Large intestine (tissue), 3 donors: ENCODE data around the gene ERG28. TPM values are rescaled to one million over a fixed set of nuclear protein-coding genes. Genes with fewer than 3 reads are reported as not detected.

Experiments used
- DNase-seq, 2 donors: peaks; one replicate each; pipeline versions ENCODE4 v3.0.0 to v3.0.0-alpha.2; 2013
- H3K27ac ChIP-seq: one replicate; pipeline ENCODE4 v1.5.1; 2013; ENCODE audit warnings: low read length
- H3K27me3 ChIP-seq: 2 replicates; pipeline ENCODE4 v1.6.1; 2013; ENCODE audit warnings: low read length; ENCODE audit not compliant: control insufficient read depth, insufficient read depth
- H3K36me3 ChIP-seq: 2 replicates; pipeline ENCODE4 v1.6.1; 2013; ENCODE audit warnings: low read length; ENCODE audit not compliant: control insufficient read depth, insufficient read depth
- H3K4me1 ChIP-seq: one replicate; pipeline ENCODE4 v1.6.1; 2013; ENCODE audit warnings: low read length; ENCODE audit not compliant: control insufficient read depth, insufficient read depth
- H3K4me3 ChIP-seq: one replicate; pipeline ENCODE4 v1.5.1; 2013; ENCODE audit warnings: low read length
- H3K9me3 ChIP-seq: one replicate; pipeline ENCODE4 v1.6.1; 2013; ENCODE audit warnings: mild to moderate bottlenecking, low read depth, low read length, moderate library complexity; ENCODE audit not compliant: control insufficient read depth
- WGBS: methylation state at CpG from one replicate; pipeline ENCODE4 v1.1.5; 2013; ENCODE audit warnings: low lambda C conversion rate; ENCODE audit not compliant: insufficient coverage; 5-methylcytosine and 5-hydroxymethylcytosine counted together
- polyA plus RNA-seq: library from polyadenylated mRNA; unstranded; fragments of 120-200 nt; gene quantifications from one replicate; pipeline ENCODE4 v1.2.1, GENCODE V29; 2013

The ERG28 gene
- polyA plus RNA-seq, 1 donor, result 21.3 TPM

- WGBS, result 100% methylated on average over 2 of the region's 3 CpGs
Observed at GRCh38 chr14:75628816-75629215, 31.9 kb downstream of the ERG28 start.

GRCh38 chr14:75627406-75627805, 33.3 kb downstream of the ERG28 start:
- no peak overlapping the region for H3K27ac ChIP-seq
- WGBS, result no CpG with 5 or more reads among the region's 4 CpGs
- DNase-seq, result peak; percentile 33 to 78
- no peaks in the 10 kb centered on the region for H3K9me3 ChIP-seq
- peaks cover 22% of the 10 kb centered on the region for H3K4me1 ChIP-seq
- no peaks in the 10 kb centered on the region for H3K27me3 ChIP-seq
- H3K4me3 ChIP-seq, result no peak overlapping the region
- no peaks in the 10 kb centered on the region for H3K36me3 ChIP-seq

More at GRCh38 chr14:75628816-75629215, 31.9 kb downstream of the ERG28 start:
- Histone ChIP-seq H3K9me3 (no peaks in the 10 kb centered on the region), H3K27ac (no peak overlapping the region), H3K4me3 (no peak overlapping the region), H3K27me3 (no peaks in the 10 kb centered on the region), H3K4me1 (peaks cover 19% of the 10 kb centered on the region), H3K36me3 (no peaks in the 10 kb centered on the region)
- no peak for DNase-seq

- Histone ChIP-seq H3K9me3 (no peaks in the 10 kb centered on the region), H3K4me1 (peaks cover 27% of the 10 kb centered on the region), H3K36me3 (no peaks in the 10 kb centered on the region), H3K27me3 (no peaks in the 10 kb centered on the region), H3K27ac (no peak overlapping the region), H3K4me3 (no peak overlapping the region)
- 14% methylated on average over 1 of the region's 3 CpGs for WGBS
- DNase-seq, result no peak
Observed at GRCh38 chr14:75626863-75627262, 33.8 kb downstream of the ERG28 start.

DNA sequence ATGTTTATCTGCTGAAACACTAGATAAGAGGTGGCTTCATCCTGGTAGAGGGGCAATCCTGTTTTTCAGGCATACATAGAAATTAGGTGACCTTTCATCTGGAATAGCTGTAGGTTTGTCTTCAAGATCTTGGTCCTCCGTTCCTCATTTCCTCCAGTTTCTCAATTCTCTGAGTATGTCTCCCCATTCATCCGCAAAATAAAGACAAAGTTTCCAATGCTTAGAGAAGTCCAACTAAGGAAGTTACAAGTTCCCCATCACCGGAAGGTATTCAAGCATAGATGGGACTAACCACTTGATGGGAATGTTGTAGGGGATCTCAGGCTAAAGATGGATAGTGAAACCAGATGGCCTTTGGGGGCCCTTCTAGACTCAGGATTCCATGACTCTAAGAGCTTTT, 34.3 kb downstream of the ERG28 start:
- WGBS, result no CpG with 5 or more reads among the region's 3 CpGs
- H3K27me3 ChIP-seq, result no peaks in the 10 kb centered on the region
- no peak overlapping the region for H3K4me3 ChIP-seq
- DNase-seq, result no peak
- peaks cover 27% of the 10 kb centered on the region for H3K4me1 ChIP-seq
- H3K36me3 ChIP-seq, result no peaks in the 10 kb centered on the region
- H3K9me3 ChIP-seq, result no peaks in the 10 kb centered on the region
- no peak overlapping the region for H3K27ac ChIP-seq

GRCh38 chr14:75625034-75625433, 35.6 kb downstream of the ERG28 start:
- H3K4me3 ChIP-seq, result no peak overlapping the region
- H3K9me3 ChIP-seq, result no peaks in the 10 kb centered on the region
- H3K27ac ChIP-seq, result no peak overlapping the region
- H3K4me1 ChIP-seq, result peaks cover 29% of the 10 kb centered on the region
- H3K36me3 ChIP-seq, result no peaks in the 10 kb centered on the region
- 100% methylated on average over 2 of the region's 3 CpGs for WGBS
- H3K27me3 ChIP-seq, result no peaks in the 10 kb centered on the region
- no peak for DNase-seq

GRCh38 chr14:75619548-75619947, 41.1 kb downstream of the ERG28 start:
- Histone ChIP-seq H3K27ac (peak overlapping the region; percentile 59), H3K4me1 (peaks cover 34% of the 10 kb centered on the region), H3K27me3 (no peaks in the 10 kb centered on the region), H3K4me3 (no peak overlapping the region), H3K36me3 (no peaks in the 10 kb centered on the region), H3K9me3 (no peaks in the 10 kb centered on the region)
- WGBS, result no CpG with 5 or more reads among the region's 1 CpG
- peak in 1 of 2 donors; percentile 13 for DNase-seq

- no peak overlapping the region for H3K4me3 ChIP-seq
- no peak for DNase-seq
- H3K27me3 ChIP-seq, result no peaks in the 10 kb centered on the region
- H3K4me1 ChIP-seq, result peaks cover 11% of the 10 kb centered on the region
- H3K27ac ChIP-seq, result no peak overlapping the region
- no peaks in the 10 kb centered on the region for H3K9me3 ChIP-seq
- no peaks in the 10 kb centered on the region for H3K36me3 ChIP-seq
- WGBS, result 88% methylated on average over 2 of the region's 4 CpGs
Observed at GRCh38 chr14:75615200-75615599, 45.5 kb downstream of the ERG28 start.

GRCh38 chr14:75614179-75614578, 46.5 kb downstream of the ERG28 start:
- 94% methylated on average over 3 of the region's 4 CpGs for WGBS
- Histone ChIP-seq H3K27me3 (no peaks in the 10 kb centered on the region), H3K9me3 (no peaks in the 10 kb centered on the region), H3K36me3 (no peaks in the 10 kb centered on the region), H3K4me1 (peaks cover under 1% of the 10 kb centered on the region), H3K4me3 (no peak overlapping the region), H3K27ac (no peak overlapping the region)
- no peak for DNase-seq

DNA sequence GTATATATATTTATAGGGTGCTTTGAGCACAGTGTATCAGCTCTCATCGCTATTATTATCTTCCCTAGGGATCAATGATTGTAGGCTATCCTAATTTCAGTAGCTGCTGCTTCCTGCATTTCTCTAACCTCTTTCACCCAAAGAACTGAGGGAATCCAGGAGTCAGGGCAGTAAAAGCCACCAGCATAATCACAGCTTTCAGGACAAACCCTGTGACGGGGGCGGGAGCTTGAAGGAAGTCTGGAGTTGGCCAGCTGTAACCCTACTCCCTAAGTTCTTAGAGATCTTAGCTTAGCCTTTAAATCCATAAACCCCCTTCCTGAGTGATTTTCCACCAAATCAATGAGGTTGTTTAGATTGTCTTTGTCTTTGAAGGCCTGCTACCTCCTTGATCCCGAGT, 48.5 kb downstream of the ERG28 start:
- WGBS, result 71% methylated on average over 1 of the region's 4 CpGs
- DNase-seq, result no peak
- no peak overlapping the region for H3K27ac ChIP-seq
- H3K9me3 ChIP-seq, result no peaks in the 10 kb centered on the region
- H3K4me3 ChIP-seq, result no peak overlapping the region
- no peaks in the 10 kb centered on the region for H3K36me3 ChIP-seq
- H3K4me1 ChIP-seq, result no peaks in the 10 kb centered on the region
- H3K27me3 ChIP-seq, result no peaks in the 10 kb centered on the region

DNA sequence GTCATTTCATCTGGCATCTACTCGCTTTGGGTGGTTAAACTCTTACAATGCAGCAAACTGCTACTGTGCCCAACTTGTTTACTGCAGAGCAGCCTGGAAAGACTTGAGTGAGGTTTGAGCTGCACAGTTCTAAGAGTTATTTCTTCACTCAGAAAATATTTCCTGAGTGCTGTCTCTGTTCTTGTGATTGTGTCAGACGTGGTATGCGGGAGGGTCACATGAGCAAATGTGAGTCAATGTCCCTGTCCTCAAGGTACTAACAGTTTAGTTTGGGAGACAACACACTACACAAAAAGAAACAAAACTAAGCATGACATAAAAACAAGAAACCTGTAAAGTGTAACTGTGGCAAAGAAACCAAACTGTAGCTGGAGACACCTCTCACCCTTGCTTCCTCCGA, 49.8 kb downstream of the ERG28 start:
- no peaks in the 10 kb centered on the region for H3K9me3 ChIP-seq
- H3K4me1 ChIP-seq, result no peaks in the 10 kb centered on the region
- H3K27ac ChIP-seq, result no peak overlapping the region
- no peak overlapping the region for H3K4me3 ChIP-seq
- WGBS, result no CpG with 5 or more reads among the region's 4 CpGs
- no peaks in the 10 kb centered on the region for H3K36me3 ChIP-seq
- no peak for DNase-seq
- H3K27me3 ChIP-seq, result no peaks in the 10 kb centered on the region

- H3K4me3 ChIP-seq, result no peak overlapping the region
- H3K27me3 ChIP-seq, result no peaks in the 10 kb centered on the region
- DNase-seq, result no peak
- H3K4me1 ChIP-seq, result no peaks in the 10 kb centered on the region
- H3K9me3 ChIP-seq, result no peaks in the 10 kb centered on the region
- 87% methylated on average over 3 of the region's 9 CpGs for WGBS
- H3K27ac ChIP-seq, result no peak overlapping the region
- no peaks in the 10 kb centered on the region for H3K36me3 ChIP-seq
Observed at GRCh38 chr14:75609606-75610475, 50.8 kb downstream of the ERG28 start.
